ENCODE results near the gene ST3GAL4. TPM values are rescaled to one million over a fixed set of nuclear protein-coding genes. Genes with fewer than 3 reads are reported as not detected.

ST3GAL4 gene
- total RNA-seq, 1 experiment from 2014 or later = 13.1 TPM

GRCh38 chr11:126348806-126349582, 6.5 kb upstream of the ST3GAL4 start:
- RAD21 ChIA-PET (ENCODE audit: low non-redundant PET in 1 of 2, low total read pairs in 2 of 2, uncharacterized antibody in 2 of 2, unreplicated experiment in 2 of 2) = no interaction called here
- Histone ChIP-seq H3K27ac (ENCODE audit: low read depth, low read length) (no peak overlapping the region), H3K27me3 (ENCODE audit: insufficient read depth, low read length) (no peaks in the 10 kb centered on the region)

More at GRCh38 chr11:126348806-126349582, 6.5 kb upstream of the ST3GAL4 start:
- H3K9me2 ChIP-seq (ENCODE audit: insufficient read depth) = no peaks in the 10 kb centered on the region
- no peak for ATAC-seq
- H3K4me2 ChIP-seq (ENCODE audit: low read length) = no peak overlapping the region
- peaks cover 26% of the 10 kb centered on the region; the same call in 1 of the 2 replicates for H3K79me2 ChIP-seq (ENCODE audit: insufficient read depth, low read length)
- H2AFZ ChIP-seq (ENCODE audit: low read depth, low read length, poor library complexity, severe bottlenecking) = no peak overlapping the region
- H4K20me1 ChIP-seq (ENCODE audit: insufficient read depth) = no peaks in the 10 kb centered on the region
- TF ChIP-seq CEBPB (IDR thresholded peaks at IDR 0.05; ENCODE audit: low read depth) = no peak
- no peak for TF ChIP-seq REST (IDR thresholded peaks at IDR 0.05; ENCODE audit: low read depth)
- TF ChIP-seq SIN3A (IDR thresholded peaks at IDR 0.05; ENCODE audit: low read depth) = no peak
- TF ChIP-seq CBX3 (IDR thresholded peaks at IDR 0.05; ENCODE audit: low read depth) = no peak
- no peak for TF ChIP-seq SP1 (IDR thresholded peaks at IDR 0.05; ENCODE audit: low read depth)
- intact Hi-C loops (cut with micrococcal nuclease) = no loop called here
- ChIA-PET CTCF (no interaction called here), POLR2A (no interaction called here)
- no peak overlapping the region for H3K9ac ChIP-seq (ENCODE audit: low read length)
- BruUV-seq (replicated peaks) = no TSS peak
- no peak overlapping the region for H3K4me3 ChIP-seq (replicated peaks in 1 of 2; ENCODE audit: low read depth in 1 of 2, low read length in 2 of 2)
- H3K9me3 ChIP-seq (ENCODE audit: control insufficient read depth in 1 of 2, insufficient read depth in 1 of 2, low read depth in 1 of 2, low read length in 2 of 2) = no peaks in the 10 kb centered on the region
- H3K36me3 ChIP-seq (ENCODE audit: control insufficient read depth in 1 of 2, insufficient read depth in 2 of 2, low read length in 2 of 2) = 0 out of 4 replicates have a peak, but pooled peaks cover 0 to 6% of the 10 kb centered on the region in 2 experiments
- no peak for DNase-seq (ENCODE audit: low read depth, low spot score)
- H3K4me1 ChIP-seq (ENCODE audit: control insufficient read depth in 1 of 2, insufficient read depth in 2 of 2, low read length in 2 of 2) = peaks cover 12 to 32% of the 10 kb centered on the region in 2 experiments

Measured in HCT116 (cell line).